Measurements from ENCODE around the gene ANKZF1. TPM values are rescaled to one million over a fixed set of nuclear protein-coding genes. Genes with fewer than 3 reads are reported as not detected.

Gene ANKZF1
- total and polyA plus RNA-seq, 2 of the 8 experiments (the other 6 are each of a cell fraction or from before 2014, with no cell fraction given), result 32.5 to 50.1 TPM

DNA sequence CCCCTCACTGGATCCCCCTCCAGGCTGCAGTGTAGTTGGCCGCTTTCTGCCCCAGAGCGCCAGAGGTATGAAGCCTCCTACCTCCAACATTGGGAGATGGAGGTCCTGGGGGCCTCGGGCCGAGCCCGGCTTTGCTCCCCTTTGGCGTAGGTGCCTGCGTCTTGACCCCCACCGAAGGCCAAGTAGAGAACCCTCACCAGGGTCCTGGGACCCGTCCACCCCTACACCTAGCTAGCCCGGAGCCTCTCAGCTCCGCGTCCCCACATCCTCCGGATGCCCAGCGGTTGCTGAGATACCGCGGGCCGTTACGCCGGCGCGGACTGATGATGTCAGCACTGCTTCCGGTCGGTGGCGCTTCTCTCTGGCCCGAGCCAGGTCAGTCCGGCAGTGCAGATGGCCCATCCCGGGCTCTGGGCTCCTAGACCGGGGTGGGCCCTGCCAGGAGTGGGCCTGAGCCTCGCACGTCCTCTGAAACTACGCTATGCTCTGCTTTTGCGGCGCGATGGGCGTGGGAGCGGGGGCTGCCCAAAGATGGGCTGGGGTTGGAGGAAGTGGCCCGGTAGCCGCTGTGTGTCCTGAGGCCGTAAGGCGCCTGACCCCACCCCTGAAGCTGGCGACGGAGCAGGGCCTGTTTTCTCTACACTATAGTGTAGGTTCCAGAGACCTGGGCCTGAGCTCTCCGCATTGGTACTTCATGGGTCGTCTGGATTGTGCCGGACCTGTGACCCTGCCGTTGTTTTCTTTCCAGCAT lies 15.7 kb downstream of the ANKZF1 start, which contains the start of the genes GLB1L and STK16 (continued):
- TF ChIP-seq MAFK (IDR thresholded peaks at IDR 0.05; ENCODE audit: low read depth, low read length), result no peak
- no peak for TF ChIP-seq SP2 (IDR thresholded peaks at IDR 0.05; ENCODE audit: low read length)
- TF ChIP-seq KDM4A (IDR thresholded peaks at IDR 0.05; ENCODE audit: low read depth, low read length, severe bottlenecking), result peak; percentile 88
- peak; percentile 91 for TF ChIP-seq ASH2L (IDR thresholded peaks at IDR 0.05; ENCODE audit: low read length)
- no peak for TF ChIP-seq YY1 (IDR thresholded peaks at IDR 0.05; ENCODE audit: low read depth, low read length)
- TF ChIP-seq EGR1 (IDR thresholded peaks at IDR 0.05; ENCODE audit: borderline replicate concordance, low read depth, low read length), result no peak
- TF ChIP-seq TAF1 (IDR thresholded peaks at IDR 0.05; ENCODE audit: low read depth, low read length), result peak; percentile 96
- TF ChIP-seq, protein P1, sequence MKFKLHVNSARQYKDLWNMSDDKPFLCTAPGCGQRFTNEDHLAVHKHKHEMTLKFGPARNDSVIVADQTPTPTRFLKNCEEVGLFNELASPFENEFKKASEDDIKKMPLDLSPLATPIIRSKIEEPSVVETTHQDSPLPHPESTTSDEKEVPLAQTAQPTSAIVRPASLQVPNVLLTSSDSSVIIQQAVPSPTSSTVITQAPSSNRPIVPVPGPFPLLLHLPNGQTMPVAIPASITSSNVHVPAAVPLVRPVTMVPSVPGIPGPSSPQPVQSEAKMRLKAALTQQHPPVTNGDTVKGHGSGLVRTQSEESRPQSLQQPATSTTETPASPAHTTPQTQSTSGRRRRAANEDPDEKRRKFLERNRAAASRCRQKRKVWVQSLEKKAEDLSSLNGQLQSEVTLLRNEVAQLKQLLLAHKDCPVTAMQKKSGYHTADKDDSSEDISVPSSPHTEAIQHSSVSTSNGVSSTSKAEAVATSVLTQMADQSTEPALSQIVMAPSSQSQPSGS (IDR thresholded peaks at IDR 0.05; ENCODE audit: low read length), result no peak
- TF ChIP-seq, protein P2, sequence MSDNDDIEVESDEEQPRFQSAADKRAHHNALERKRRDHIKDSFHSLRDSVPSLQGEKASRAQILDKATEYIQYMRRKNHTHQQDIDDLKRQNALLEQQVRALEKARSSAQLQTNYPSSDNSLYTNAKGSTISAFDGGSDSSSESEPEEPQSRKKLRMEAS (IDR thresholded peaks at IDR 0.05), result peak; percentile 53
- TF ChIP-seq KDM5A (IDR thresholded peaks at IDR 0.05; ENCODE audit: low read length), result peak; percentile 76
- no peak for TF ChIP-seq HDAC6 (IDR thresholded peaks at IDR 0.05; ENCODE audit: low read depth, low read length)
- peak; percentile 72 for TF ChIP-seq JUN (IDR thresholded peaks at IDR 0.05; ENCODE audit: low read depth, low read length)
- TF ChIP-seq SIX5 (IDR thresholded peaks at IDR 0.05; ENCODE audit: low read depth, low read length), result no peak
- TF ChIP-seq, protein P3, sequence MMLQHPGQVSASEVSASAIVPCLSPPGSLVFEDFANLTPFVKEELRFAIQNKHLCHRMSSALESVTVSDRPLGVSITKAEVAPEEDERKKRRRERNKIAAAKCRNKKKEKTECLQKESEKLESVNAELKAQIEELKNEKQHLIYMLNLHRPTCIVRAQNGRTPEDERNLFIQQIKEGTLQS (IDR thresholded peaks at IDR 0.05; ENCODE audit: insufficient read depth, low read depth, low read length), result no peak
- TF ChIP-seq FOSL1 (IDR thresholded peaks at IDR 0.05; ENCODE audit: insufficient read depth, low read depth, low read length), result no peak
- no peak for TF ChIP-seq SP1 (IDR thresholded peaks at IDR 0.05; ENCODE audit: low read depth, low read length)
- TF ChIP-seq TEAD4 (IDR thresholded peaks at IDR 0.05; ENCODE audit: low read depth, low read length), result no peak
- TF ChIP-seq JUND (IDR thresholded peaks at IDR 0.05; ENCODE audit: low read length), result no peak; the same call in 1 of the 2 replicates
- TF ChIP-seq GTF2F1 (IDR thresholded peaks at IDR 0.05; ENCODE audit: borderline replicate concordance, low read depth, low read length), result no peak
- TF ChIP-seq, protein P4, sequence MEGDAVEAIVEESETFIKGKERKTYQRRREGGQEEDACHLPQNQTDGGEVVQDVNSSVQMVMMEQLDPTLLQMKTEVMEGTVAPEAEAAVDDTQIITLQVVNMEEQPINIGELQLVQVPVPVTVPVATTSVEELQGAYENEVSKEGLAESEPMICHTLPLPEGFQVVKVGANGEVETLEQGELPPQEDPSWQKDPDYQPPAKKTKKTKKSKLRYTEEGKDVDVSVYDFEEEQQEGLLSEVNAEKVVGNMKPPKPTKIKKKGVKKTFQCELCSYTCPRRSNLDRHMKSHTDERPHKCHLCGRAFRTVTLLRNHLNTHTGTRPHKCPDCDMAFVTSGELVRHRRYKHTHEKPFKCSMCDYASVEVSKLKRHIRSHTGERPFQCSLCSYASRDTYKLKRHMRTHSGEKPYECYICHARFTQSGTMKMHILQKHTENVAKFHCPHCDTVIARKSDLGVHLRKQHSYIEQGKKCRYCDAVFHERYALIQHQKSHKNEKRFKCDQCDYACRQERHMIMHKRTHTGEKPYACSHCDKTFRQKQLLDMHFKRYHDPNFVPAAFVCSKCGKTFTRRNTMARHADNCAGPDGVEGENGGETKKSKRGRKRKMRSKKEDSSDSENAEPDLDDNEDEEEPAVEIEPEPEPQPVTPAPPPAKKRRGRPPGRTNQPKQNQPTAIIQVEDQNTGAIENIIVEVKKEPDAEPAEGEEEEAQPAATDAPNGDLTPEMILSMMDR (IDR thresholded peaks at IDR 0.05; ENCODE audit: control extremely low read depth in 1 of 3, insufficient read depth in 1 of 3, low read depth in 1 of 3, low read length in 3 of 3), result no peak
- TF ChIP-seq RFX5 (IDR thresholded peaks at IDR 0.05; ENCODE audit: borderline replicate concordance, low read depth, low read length), result no peak
